Ishikawa (cell line): ENCODE measurements around the gene SLC25A44.

Experiments
- CEBPB ChIP-seq: IDR thresholded peaks from 2 replicates; pipeline ENCODE4 v1.6.1; 2012
- CREB1 ChIP-seq: IDR thresholded peaks from 2 replicates; pipeline ENCODE4 v1.6.1; 2012; ENCODE audit warnings: low read depth
- EP300 ChIP-seq: IDR thresholded peaks from 2 replicates; pipeline ENCODE4 v1.6.1; 2012; ENCODE audit warnings: borderline replicate concordance
- FOXM1 ChIP-seq: IDR thresholded peaks from 2 replicates; pipeline ENCODE4 v1.6.1; 2012; ENCODE audit warnings: low read depth, borderline replicate concordance
- TAF1 ChIP-seq: IDR thresholded peaks from 2 replicates; pipeline ENCODE4 v1.6.1; 2012; ENCODE audit warnings: low read depth, mild to moderate bottlenecking
- TCF12 ChIP-seq: IDR thresholded peaks from 2 replicates; pipeline ENCODE4 v1.6.1; 2012; ENCODE audit warnings: low read depth
- TEAD4 ChIP-seq: IDR thresholded peaks from 2 replicates; pipeline ENCODE4 v1.6.1; 2012
- TF ChIP-seq, protein P1 (sequence below): IDR thresholded peaks from 2 replicates; pipeline ENCODE4 v1.6.1; 2012
- TF ChIP-seq, protein P2 (sequence below): IDR thresholded peaks from 2 replicates; pipeline ENCODE4 v1.6.1; 2012; ENCODE audit warnings: low read depth, mild to moderate bottlenecking

DNA sequence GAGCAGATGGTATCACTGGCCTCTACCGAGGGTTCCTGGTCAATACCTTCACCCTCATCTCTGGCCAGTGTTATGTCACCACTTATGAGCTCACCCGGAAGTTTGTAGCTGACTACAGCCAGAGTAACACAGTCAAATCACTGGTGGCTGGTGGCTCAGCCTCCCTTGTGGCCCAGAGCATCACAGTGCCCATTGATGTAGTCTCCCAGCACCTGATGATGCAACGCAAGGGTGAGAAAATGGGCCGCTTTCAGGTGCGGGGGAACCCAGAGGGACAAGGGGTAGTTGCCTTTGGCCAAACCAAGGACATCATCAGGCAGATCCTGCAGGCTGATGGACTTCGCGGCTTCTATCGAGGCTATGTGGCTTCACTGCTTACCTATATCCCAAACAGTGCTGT lies 6.1 kb downstream of the SLC25A44 start:
- TF ChIP-seq TAF1 (no peak), CEBPB (no peak), TEAD4 (no peak), FOXM1 (no peak), TCF12 (no peak), EP300 (no peak), CREB1 (no peak)
- TF ChIP-seq, protein P1, sequence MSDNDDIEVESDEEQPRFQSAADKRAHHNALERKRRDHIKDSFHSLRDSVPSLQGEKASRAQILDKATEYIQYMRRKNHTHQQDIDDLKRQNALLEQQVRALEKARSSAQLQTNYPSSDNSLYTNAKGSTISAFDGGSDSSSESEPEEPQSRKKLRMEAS = no peak
- TF ChIP-seq, protein P2, sequence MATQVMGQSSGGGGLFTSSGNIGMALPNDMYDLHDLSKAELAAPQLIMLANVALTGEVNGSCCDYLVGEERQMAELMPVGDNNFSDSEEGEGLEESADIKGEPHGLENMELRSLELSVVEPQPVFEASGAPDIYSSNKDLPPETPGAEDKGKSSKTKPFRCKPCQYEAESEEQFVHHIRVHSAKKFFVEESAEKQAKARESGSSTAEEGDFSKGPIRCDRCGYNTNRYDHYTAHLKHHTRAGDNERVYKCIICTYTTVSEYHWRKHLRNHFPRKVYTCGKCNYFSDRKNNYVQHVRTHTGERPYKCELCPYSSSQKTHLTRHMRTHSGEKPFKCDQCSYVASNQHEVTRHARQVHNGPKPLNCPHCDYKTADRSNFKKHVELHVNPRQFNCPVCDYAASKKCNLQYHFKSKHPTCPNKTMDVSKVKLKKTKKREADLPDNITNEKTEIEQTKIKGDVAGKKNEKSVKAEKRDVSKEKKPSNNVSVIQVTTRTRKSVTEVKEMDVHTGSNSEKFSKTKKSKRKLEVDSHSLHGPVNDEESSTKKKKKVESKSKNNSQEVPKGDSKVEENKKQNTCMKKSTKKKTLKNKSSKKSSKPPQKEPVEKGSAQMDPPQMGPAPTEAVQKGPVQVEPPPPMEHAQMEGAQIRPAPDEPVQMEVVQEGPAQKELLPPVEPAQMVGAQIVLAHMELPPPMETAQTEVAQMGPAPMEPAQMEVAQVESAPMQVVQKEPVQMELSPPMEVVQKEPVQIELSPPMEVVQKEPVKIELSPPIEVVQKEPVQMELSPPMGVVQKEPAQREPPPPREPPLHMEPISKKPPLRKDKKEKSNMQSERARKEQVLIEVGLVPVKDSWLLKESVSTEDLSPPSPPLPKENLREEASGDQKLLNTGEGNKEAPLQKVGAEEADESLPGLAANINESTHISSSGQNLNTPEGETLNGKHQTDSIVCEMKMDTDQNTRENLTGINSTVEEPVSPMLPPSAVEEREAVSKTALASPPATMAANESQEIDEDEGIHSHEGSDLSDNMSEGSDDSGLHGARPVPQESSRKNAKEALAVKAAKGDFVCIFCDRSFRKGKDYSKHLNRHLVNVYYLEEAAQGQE = no peak
